T-helper 2 cell (primary cell): ENCODE data around the gene CEACAM6.

Experiments used
- DNase-seq, 5 experiments: peaks; one replicate each; pipeline versions ENCODE4 v3.0.0 to v3.0.0-alpha.2; 2012 to 2022

Gene CEACAM6

DNA sequence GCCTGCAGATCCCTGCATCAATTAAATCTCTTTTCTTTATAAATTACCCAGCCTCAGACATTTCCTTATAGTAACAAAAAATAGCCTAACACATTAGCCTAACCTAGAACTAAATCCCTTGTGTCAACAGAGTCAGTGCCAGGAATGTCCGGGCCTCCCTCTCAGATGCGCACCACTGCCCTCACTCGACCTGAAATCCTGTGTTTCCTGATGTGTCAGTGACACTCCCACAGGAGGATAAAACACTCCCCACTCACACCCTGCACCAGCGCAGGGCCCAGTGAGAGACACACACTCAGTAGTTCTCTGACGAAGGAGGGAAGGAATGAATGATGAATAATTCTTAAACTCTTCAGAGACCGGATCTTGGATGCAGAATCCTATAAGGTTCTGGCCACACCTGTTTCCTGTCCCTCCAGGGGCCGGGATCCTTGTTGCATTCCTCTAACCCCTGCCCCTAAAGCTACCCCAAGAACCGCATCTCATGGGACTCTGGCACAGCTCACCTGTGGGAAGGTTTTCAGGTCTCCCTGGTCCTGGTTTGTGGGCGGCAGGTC, 44.2 kb downstream of the CEACAM6 start:
- no peak for DNase-seq

- no peak for DNase-seq
Observed at GRCh38 chr19:41801031-41801430, 45.7 kb downstream of the CEACAM6 start.

DNA sequence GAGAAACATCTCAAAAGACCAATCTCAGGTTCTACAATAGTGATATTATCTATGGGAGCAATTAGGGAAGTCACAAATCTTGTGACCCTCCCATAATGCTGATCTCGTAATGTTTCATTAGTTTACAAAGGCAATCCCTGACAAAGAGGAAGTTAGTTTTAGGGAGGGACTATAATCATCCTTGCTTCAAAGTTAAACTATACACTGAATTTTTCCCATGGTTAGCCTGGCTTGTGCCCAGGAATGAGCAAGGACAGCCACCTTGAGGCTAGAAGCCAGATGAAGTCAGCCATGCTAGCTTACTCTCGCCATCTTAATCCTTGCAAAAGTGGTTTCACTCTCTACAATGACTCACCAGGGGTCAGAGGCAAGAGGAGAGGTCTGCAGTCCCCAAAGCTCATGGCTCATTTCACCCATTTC, 46.5 kb downstream of the CEACAM6 start:
- DNase-seq = no peak

DNA sequence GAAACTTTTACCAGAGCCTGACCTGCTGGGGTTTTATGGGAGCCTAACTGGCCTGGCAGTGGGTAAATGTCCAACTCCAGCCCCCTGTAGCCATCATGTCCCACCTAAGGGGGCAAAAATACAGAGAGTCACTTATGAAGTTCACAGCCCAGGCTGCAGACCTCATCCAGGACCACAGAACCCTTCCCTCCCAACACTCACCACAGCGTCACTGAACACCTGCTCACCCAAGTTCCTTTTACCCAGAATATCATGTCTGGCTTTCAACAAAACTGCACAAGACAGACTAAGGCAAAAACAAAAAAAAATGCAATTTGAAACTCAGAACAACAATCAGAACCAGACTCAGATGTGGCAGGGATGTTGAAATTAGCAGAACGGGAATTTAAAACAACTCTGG, 47.4 kb downstream of the CEACAM6 start:
- no peak for DNase-seq

DNA sequence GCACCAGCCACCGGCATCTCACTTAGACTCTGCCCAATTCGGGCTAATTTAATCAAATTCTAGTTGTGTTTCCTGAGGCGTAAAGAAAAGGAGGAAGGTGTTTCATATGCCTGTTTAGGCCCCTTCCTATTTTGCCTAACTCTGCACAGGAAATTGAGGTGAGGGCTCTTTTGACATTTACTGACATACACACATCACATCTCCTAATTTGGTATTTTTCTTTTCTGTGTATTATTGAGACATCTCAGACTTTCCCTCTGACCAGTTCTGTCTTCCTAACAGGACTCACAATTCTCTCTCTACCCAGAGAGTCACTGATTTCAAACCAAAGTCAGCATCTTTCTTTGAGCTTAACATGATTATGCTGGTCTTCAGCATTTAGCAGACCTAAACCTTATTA, 49.0 kb downstream of the CEACAM6 start:
- no peak for DNase-seq

DNA sequence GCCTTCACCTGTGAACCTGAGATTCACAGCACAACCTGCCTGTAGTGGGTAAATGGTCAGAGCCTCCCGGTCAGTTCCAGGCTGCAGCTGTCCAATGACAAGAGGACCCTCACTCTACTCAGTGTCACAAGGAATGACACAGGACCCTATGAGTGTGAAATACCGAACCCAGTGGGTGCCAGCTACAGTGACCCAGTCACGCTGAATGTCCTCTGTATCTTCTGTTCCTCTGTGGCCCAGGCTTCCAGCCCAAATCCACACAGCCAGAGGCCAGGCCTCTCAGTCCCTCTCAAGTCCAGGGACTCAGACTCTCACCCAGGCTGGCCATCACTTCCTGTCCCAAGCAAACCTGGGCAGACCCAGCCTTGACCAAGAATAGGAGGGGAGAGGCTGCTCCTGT, 51.8 kb downstream of the CEACAM6 start:
- no peak for DNase-seq

GRCh38 chr19:41808663-41809566, 53.6 kb downstream of the CEACAM6 start:
- DNase-seq = no peak

GRCh38 chr19:41810301-41810700, 55.0 kb downstream of the CEACAM6 start:
- no peak for DNase-seq

- no peak for DNase-seq
Observed at GRCh38 chr19:41811036-41811435, 55.7 kb downstream of the CEACAM6 start.

- DNase-seq = no peak
Observed at GRCh38 chr19:41811981-41812380, 56.7 kb downstream of the CEACAM6 start.

DNA sequence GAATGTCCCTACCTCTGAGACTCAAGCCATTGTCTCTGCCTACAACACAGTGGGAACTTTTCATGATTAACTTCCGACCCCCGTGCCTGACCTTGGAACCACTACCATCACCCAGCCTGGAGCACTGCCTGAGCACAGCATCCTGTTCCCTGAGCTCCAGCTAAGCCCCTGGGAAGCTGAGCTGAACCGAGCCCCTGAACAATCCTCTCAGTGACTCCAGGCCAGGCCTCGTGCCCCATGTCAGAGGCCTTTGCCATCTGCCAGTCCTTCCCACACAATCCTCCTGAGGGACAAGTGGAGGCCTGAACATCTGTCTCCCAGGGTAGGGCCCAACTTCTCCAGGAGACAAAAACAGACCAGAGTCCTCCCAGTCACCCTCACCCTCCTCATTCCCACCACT, 58.6 kb downstream of the CEACAM6 start:
- no peak for DNase-seq

GRCh38 chr19:41815301-41815700, 60.0 kb downstream of the CEACAM6 start:
- DNase-seq = no peak

GRCh38 chr19:41816761-41817160, 61.4 kb downstream of the CEACAM6 start:
- DNase-seq = no peak

DNA sequence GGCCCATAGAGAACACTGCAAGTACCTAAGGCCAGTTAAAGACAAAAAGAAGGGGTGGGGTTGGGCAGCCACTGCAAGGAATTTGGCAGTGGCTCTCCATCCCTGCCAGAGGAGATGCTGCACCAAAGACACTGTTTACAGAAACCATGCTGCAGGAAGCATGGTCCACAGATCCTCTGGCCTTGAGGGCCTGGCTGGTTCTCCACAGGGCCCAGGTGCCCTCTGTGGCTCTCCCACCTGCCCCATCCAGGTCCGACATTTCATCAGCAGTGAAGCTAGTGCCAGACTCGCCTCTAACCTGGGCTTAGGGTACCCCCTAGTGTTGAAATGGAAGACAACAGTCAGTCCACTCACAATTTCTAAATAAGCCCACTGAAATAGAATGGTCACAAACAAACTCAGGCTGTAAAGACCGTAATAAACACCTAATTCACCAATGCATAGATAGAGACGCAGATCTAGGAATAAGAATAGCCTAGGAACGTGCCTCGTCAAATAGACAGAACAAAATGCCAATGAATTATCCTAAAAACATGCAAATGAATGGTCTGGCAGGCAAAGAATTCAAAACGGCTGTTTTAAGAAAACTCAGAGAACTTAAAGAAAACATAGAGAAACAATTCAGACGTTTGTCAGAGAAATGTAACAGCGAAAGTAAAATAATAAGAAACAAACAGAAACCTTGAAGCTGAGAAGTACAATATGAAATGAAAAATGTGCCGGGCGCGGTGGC, 65.8 kb downstream of the CEACAM6 start:
- peak in 2 of 5 experiments; percentile 15 to 43 for DNase-seq
